ENCODE results near the gene WDFY3. TPM values are rescaled to one million over a fixed set of nuclear protein-coding genes. Genes with fewer than 3 reads are reported as not detected.
A peak's percentile ranks its signal among the peaks of the same experiment; 100 is the strongest.

WDFY3 gene
- total and polyA plus RNA-seq, 10 donors = 1.6 to 208 (median 127) TPM

DNA sequence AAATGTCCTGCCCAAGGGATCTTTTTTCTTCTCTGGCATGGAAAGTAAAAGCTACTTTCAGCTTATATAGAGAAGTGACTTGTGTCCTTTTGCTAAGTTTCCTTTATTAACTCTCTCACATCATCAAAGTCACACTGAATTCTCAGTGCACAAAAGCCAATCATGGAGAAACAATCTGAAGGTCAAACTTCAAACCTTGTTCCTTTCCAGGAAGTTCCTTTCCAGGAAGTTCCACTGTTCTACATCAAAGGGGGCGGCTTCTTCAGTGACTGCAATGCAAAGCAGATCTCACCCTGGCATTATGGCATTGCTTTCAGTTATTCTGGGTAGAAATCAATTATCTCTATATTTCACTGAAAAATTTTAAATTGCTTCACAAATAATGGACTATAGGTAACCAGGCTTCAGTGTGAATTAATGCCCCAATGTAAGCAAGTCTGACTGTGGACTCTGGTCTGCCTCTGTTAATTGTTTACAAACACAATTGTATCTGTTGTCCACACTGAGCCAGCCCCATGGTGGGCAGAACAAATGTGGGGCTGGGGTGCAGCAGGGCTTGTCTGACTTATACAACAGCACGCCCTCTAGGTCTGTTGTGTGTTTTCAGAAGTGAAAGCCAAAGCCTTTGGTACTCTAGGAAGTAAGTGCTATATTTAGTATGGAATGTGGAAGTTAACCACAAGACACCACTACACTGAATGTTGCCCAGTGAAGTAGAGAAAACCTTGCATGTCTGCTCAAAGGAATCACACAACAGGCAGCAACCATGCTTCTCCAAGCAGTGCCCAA, 284.8 kb downstream of the WDFY3 start:
- H3K36me3 ChIP-seq = peaks cover 0 to 100% (median 40%) of the 10 kb centered on the region in 6 donors
- no peak for TF ChIP-seq POLR2AphosphoS5 (IDR thresholded peaks at IDR 0.05)
- TF ChIP-seq, protein P1, sequence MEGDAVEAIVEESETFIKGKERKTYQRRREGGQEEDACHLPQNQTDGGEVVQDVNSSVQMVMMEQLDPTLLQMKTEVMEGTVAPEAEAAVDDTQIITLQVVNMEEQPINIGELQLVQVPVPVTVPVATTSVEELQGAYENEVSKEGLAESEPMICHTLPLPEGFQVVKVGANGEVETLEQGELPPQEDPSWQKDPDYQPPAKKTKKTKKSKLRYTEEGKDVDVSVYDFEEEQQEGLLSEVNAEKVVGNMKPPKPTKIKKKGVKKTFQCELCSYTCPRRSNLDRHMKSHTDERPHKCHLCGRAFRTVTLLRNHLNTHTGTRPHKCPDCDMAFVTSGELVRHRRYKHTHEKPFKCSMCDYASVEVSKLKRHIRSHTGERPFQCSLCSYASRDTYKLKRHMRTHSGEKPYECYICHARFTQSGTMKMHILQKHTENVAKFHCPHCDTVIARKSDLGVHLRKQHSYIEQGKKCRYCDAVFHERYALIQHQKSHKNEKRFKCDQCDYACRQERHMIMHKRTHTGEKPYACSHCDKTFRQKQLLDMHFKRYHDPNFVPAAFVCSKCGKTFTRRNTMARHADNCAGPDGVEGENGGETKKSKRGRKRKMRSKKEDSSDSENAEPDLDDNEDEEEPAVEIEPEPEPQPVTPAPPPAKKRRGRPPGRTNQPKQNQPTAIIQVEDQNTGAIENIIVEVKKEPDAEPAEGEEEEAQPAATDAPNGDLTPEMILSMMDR (IDR thresholded peaks at IDR 0.05 in 8 of 11, conservative IDR thresholded peaks at IDR 0.05 in 3 of 11) = no peak
- TF ChIP-seq POLR2A (IDR thresholded peaks at IDR 0.05) = no peak
- peak overlapping the region in 2 of 8 donors; percentile 12 to 40 for H3K27ac ChIP-seq
- DNase-seq = no peak
- H3K9me3 ChIP-seq = no peaks in the 10 kb centered on the region
- WGBS, 5 donors = 54 to 63% (median 60%) methylated on average over 2 of the region's 2 CpGs
- H3K4me3 ChIP-seq = no peak overlapping the region
- no peaks in the 10 kb centered on the region for H3K27me3 ChIP-seq (replicated peaks in 1 of 7)
- peaks cover 0 to 19% (median 5%) of the 10 kb centered on the region in 6 donors for H3K4me1 ChIP-seq
- intact Hi-C loops (cut with DNase I; ENCODE audit: low total_unique reads) = no loop called here

DNA sequence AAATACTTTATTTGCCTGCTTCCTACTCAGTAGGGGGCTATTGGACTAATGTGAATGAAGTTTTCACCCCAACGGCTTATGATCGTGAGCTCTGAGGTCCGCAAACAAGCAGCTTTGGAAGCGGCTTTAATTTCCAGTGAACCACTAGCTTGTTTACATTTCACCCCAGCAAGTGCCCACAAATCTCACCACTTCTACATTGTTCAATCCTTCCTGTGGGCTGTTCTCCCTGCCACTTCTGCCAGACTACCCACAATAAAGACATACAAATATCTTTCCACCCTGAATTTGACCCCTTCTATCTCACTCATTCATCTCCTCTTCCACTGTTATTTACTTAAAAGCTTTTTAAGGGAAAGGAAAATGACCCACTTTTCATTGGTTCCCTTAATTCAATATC, 285.5 kb downstream of the WDFY3 start:
- H3K36me3 ChIP-seq = peaks cover 0 to 100% (median 46%) of the 10 kb centered on the region in 6 donors
- H3K4me1 ChIP-seq = peaks cover 0 to 19% (median 5%) of the 10 kb centered on the region in 6 donors
- no peak overlapping the region for H3K4me3 ChIP-seq
- H3K27ac ChIP-seq = no peak overlapping the region
- H3K27me3 ChIP-seq (replicated peaks in 1 of 7) = no peaks in the 10 kb centered on the region
- WGBS, 5 donors = 73 to 95% (median 82%) methylated on average over 4 of the region's 4 CpGs
- no peak for DNase-seq
- intact Hi-C loops (cut with DNase I; ENCODE audit: low total_unique reads) = no loop called here
- H3K9me3 ChIP-seq = no peaks in the 10 kb centered on the region
- no peak for TF ChIP-seq POLR2AphosphoS5 (IDR thresholded peaks at IDR 0.05)
- TF ChIP-seq, protein P1 (IDR thresholded peaks at IDR 0.05 in 8 of 11, conservative IDR thresholded peaks at IDR 0.05 in 3 of 11) = no peak
- TF ChIP-seq POLR2A (IDR thresholded peaks at IDR 0.05) = no peak

DNA sequence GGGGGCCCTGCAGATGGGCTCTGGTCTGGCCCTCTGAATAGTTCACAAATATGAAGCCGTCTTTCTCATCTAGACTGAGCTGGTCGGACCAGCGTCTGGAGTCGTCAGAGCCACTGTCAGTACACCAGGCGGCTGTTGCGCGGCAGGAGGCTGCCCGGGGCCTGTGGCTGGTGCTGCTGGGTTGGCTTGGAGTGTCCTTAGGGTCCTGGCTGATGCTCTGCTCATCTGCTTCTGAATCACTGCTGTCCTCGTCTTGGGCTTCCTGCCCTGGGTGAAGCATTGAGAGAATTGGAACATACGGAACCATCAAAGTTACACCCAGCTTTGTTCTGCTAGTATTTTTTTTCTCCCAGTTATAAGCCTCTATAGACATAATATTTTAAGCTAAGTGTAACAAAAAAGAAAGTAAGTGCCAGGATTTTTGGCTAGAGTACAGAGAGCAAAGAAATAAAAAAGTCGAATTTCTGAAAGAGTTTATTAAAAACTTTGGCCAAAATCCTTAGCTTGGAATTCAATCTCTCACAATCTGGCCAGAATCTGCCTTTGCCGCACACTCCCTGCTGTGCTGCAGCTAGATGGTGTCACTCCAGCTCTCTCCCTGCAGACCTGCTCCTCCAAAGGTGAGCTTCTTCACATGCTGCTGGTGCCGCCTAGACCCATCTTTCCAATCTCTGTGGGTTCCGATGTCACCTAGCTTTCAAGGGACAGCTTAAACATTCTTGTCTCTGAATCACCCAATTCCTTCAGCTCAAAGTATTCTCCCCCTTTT, 287.3 kb downstream of the WDFY3 start:
- TF ChIP-seq, protein P1 (IDR thresholded peaks at IDR 0.05 in 8 of 11, conservative IDR thresholded peaks at IDR 0.05 in 3 of 11) = no peak
- no peak for TF ChIP-seq POLR2A (IDR thresholded peaks at IDR 0.05)
- peak in 1 of 3 donors; percentile 48 for TF ChIP-seq POLR2AphosphoS5 (IDR thresholded peaks at IDR 0.05)
- no peak for DNase-seq
- Histone ChIP-seq H3K9me3 (no peaks in the 10 kb centered on the region), H3K36me3 (peaks cover 0 to 100% (median 51%) of the 10 kb centered on the region in 6 donors), H3K27ac (no peak overlapping the region), H3K4me1 (peaks cover 0 to 19% (median 5%) of the 10 kb centered on the region in 6 donors), H3K27me3 (replicated peaks in 1 of 7) (no peaks in the 10 kb centered on the region), H3K4me3 (no peak overlapping the region)
- intact Hi-C loops (cut with DNase I; ENCODE audit: low total_unique reads) = no loop called here
- 81 to 95% (median 92%) methylated on average over 10 to 14 of the region's 14 CpGs for WGBS, 5 donors

DNA sequence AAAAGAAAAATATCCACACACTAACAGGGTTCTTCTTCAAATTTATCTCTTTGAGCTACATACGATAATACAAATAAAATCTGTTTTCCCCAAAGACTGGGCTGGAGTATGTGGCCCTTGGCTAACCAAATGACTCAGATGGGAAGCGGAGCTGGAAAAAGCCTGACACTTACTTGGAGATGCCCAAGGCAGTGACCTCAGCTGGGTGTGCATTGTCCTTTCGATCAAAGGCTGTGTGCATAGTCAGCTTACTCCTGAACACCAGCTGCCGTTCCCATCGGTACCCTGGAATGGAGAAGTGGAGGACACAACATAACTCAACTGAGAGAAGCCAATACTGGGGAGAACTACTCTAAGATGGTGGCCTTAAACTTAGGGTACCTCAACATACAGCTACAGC, 288.5 kb downstream of the WDFY3 start:
- 91 to 98% (median 97%) methylated on average over 5 of the region's 5 CpGs for WGBS, 5 donors
- Histone ChIP-seq H3K27me3 (replicated peaks in 1 of 7) (no peaks in the 10 kb centered on the region), H3K27ac (no peak overlapping the region), H3K36me3 (peaks cover 0 to 100% (median 40%) of the 10 kb centered on the region in 6 donors), H3K4me3 (no peak overlapping the region), H3K4me1 (peaks cover 0 to 15% (median 3%) of the 10 kb centered on the region in 6 donors), H3K9me3 (no peaks in the 10 kb centered on the region)
- TF ChIP-seq, protein P1 (IDR thresholded peaks at IDR 0.05 in 8 of 11, conservative IDR thresholded peaks at IDR 0.05 in 3 of 11) = no peak
- TF ChIP-seq POLR2A (IDR thresholded peaks at IDR 0.05) = no peak
- TF ChIP-seq POLR2AphosphoS5 (IDR thresholded peaks at IDR 0.05) = no peak
- intact Hi-C loops (cut with DNase I; ENCODE audit: low total_unique reads) = no loop called here
- DNase-seq = no peak

All from spleen (tissue), 11 donors.